Neural cell (in vitro differentiated cells): Measurements from ENCODE around the gene CDC5L.

Experiments used
- CTCF ChIP-seq: fragments of 450-650 bp; IDR thresholded peaks from 2 replicates; pipeline ENCODE4 v1.5.1; 2014; ENCODE audit warnings: antibody characterized with exemption, mild to moderate bottlenecking, moderate library complexity; ENCODE audit not compliant: poor library complexity, severe bottlenecking
- MXI1 ChIP-seq: fragments of 450-650 bp; conservative IDR thresholded peaks from 2 replicates; pipeline ENCODE4 v1.6.1; 2014; ENCODE audit warnings: antibody characterized with exemption, mild to moderate bottlenecking; ENCODE audit not compliant: poor library complexity, severe bottlenecking
- POLR2AphosphoS5 ChIP-seq: IDR thresholded peaks from 2 replicates; pipeline ENCODE4 v1.6.1; 2012
- TAF1 ChIP-seq: IDR thresholded peaks from 2 replicates; pipeline ENCODE4 v1.6.1; 2012; ENCODE audit warnings: low read depth

DNA sequence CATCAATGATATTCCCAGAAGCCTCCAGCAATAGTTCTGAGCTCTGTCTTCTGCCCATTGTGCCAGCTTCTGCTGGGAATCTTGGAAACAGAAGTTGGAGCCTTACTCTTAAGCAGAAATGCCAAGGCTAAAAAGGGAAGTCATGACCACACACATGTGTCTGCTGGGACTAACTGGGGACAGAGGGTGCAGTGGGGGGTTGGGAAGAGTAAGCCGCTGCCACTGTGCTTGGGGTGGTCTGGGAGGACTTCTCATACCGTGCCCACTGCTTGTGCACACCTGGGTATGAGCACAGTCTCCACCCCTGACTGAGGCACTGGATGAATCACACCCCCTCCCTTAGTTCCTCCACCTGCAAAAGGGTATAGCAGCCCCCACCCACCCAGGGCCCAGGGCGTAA is 90.7 kb downstream of the CDC5L start:
- TF ChIP-seq CTCF (no peak), TAF1 (no peak), POLR2AphosphoS5 (no peak), MXI1 (no peak)
